ENCODE data around the gene RPS15. TPM values are rescaled to one million over a fixed set of nuclear protein-coding genes. Genes with fewer than 3 reads are reported as not detected.
A peak's percentile ranks its signal among the peaks of the same experiment; 100 is the strongest.

The RPS15 gene
- total and polyA plus RNA-seq, 9 of the 15 experiments (the other 6 are each of a cell fraction or from before 2014, with no cell fraction given) = 605 to 2,791 (median 957) TPM

DNA sequence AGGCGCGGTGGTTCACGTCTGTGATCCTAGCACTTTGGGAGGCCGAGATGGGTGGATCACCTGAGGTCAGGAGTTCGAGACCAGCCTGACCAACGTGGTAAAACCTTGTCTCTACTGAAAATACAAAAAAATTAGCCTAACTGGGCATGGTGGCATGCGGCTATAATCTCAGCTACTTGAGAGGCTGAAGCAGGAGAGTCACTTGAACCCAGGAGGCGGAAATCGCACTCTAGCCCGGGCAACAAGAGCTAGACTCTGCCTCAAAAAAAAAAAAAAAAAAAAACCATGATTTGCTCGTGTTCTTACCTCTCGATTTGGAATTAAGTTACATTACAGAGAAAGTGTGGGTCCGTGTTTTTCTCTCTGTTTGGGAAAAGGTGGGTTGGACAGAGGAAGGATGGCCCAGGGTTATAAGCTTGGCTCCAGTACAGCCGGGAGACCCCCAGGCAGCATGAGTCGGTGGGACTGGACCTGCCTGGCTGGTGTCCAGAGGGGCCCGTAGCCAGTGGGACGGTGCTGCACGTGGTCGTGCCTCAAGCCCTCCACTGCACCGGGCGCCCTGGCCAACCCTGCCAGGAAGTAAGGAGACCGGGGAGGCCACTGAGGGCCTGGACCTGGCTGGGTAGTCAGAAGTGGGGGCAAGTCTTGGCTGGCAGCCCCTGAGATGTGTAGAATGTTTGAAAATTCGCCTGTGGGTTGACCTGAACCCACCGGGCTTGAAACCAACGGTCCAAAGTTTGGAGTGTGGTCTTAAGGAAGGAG lies 3.7 kb downstream of the RPS15 start (continued):
- TF ChIP-seq, protein P1, sequence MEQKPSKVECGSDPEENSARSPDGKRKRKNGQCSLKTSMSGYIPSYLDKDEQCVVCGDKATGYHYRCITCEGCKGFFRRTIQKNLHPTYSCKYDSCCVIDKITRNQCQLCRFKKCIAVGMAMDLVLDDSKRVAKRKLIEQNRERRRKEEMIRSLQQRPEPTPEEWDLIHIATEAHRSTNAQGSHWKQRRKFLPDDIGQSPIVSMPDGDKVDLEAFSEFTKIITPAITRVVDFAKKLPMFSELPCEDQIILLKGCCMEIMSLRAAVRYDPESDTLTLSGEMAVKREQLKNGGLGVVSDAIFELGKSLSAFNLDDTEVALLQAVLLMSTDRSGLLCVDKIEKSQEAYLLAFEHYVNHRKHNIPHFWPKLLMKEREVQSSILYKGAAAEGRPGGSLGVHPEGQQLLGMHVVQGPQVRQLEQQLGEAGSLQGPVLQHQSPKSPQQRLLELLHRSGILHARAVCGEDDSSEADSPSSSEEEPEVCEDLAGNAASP (IDR thresholded peaks at IDR 0.05) = no peak
- TF ChIP-seq SUPT5H (IDR thresholded peaks at IDR 0.05) (peak; percentile 46; the same call in 1 of the 2 replicates), ZC3H8 (IDR thresholded peaks at IDR 0.05) (no peak), NFE2L1 (tag; IDR thresholded peaks at IDR 0.05; ENCODE audit: borderline replicate concordance, low read depth) (no peak), ZNF253 (CRISPR knock-in tag; conservative IDR thresholded peaks at IDR 0.05) (no peak)
- TF ChIP-seq, protein P2, sequence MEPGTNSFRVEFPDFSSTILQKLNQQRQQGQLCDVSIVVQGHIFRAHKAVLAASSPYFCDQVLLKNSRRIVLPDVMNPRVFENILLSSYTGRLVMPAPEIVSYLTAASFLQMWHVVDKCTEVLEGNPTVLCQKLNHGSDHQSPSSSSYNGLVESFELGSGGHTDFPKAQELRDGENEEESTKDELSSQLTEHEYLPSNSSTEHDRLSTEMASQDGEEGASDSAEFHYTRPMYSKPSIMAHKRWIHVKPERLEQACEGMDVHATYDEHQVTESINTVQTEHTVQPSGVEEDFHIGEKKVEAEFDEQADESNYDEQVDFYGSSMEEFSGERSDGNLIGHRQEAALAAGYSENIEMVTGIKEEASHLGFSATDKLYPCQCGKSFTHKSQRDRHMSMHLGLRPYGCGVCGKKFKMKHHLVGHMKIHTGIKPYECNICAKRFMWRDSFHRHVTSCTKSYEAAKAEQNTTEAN (CRISPR knock-in tag; IDR thresholded peaks at IDR 0.05) = no peak
- TF ChIP-seq, protein P3, sequence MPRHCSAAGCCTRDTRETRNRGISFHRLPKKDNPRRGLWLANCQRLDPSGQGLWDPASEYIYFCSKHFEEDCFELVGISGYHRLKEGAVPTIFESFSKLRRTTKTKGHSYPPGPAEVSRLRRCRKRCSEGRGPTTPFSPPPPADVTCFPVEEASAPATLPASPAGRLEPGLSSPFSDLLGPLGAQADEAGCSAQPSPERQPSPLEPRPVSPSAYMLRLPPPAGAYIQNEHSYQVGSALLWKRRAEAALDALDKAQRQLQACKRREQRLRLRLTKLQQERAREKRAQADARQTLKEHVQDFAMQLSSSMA (CRISPR knock-in tag; IDR thresholded peaks at IDR 0.05) = no peak
- TF ChIP-seq, protein P4, sequence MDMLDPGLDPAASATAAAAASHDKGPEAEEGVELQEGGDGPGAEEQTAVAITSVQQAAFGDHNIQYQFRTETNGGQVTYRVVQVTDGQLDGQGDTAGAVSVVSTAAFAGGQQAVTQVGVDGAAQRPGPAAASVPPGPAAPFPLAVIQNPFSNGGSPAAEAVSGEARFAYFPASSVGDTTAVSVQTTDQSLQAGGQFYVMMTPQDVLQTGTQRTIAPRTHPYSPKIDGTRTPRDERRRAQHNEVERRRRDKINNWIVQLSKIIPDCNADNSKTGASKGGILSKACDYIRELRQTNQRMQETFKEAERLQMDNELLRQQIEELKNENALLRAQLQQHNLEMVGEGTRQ (CRISPR knock-in tag; IDR thresholded peaks at IDR 0.05) = no peak
- TF ChIP-seq, protein P5, sequence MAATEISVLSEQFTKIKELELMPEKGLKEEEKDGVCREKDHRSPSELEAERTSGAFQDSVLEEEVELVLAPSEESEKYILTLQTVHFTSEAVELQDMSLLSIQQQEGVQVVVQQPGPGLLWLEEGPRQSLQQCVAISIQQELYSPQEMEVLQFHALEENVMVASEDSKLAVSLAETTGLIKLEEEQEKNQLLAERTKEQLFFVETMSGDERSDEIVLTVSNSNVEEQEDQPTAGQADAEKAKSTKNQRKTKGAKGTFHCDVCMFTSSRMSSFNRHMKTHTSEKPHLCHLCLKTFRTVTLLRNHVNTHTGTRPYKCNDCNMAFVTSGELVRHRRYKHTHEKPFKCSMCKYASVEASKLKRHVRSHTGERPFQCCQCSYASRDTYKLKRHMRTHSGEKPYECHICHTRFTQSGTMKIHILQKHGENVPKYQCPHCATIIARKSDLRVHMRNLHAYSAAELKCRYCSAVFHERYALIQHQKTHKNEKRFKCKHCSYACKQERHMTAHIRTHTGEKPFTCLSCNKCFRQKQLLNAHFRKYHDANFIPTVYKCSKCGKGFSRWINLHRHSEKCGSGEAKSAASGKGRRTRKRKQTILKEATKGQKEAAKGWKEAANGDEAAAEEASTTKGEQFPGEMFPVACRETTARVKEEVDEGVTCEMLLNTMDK (IDR thresholded peaks at IDR 0.05; ENCODE audit: borderline replicate concordance, insufficient read depth, low read depth, low read length, poor library complexity, severe bottlenecking) = no peak
- TF ChIP-seq, protein P6, sequence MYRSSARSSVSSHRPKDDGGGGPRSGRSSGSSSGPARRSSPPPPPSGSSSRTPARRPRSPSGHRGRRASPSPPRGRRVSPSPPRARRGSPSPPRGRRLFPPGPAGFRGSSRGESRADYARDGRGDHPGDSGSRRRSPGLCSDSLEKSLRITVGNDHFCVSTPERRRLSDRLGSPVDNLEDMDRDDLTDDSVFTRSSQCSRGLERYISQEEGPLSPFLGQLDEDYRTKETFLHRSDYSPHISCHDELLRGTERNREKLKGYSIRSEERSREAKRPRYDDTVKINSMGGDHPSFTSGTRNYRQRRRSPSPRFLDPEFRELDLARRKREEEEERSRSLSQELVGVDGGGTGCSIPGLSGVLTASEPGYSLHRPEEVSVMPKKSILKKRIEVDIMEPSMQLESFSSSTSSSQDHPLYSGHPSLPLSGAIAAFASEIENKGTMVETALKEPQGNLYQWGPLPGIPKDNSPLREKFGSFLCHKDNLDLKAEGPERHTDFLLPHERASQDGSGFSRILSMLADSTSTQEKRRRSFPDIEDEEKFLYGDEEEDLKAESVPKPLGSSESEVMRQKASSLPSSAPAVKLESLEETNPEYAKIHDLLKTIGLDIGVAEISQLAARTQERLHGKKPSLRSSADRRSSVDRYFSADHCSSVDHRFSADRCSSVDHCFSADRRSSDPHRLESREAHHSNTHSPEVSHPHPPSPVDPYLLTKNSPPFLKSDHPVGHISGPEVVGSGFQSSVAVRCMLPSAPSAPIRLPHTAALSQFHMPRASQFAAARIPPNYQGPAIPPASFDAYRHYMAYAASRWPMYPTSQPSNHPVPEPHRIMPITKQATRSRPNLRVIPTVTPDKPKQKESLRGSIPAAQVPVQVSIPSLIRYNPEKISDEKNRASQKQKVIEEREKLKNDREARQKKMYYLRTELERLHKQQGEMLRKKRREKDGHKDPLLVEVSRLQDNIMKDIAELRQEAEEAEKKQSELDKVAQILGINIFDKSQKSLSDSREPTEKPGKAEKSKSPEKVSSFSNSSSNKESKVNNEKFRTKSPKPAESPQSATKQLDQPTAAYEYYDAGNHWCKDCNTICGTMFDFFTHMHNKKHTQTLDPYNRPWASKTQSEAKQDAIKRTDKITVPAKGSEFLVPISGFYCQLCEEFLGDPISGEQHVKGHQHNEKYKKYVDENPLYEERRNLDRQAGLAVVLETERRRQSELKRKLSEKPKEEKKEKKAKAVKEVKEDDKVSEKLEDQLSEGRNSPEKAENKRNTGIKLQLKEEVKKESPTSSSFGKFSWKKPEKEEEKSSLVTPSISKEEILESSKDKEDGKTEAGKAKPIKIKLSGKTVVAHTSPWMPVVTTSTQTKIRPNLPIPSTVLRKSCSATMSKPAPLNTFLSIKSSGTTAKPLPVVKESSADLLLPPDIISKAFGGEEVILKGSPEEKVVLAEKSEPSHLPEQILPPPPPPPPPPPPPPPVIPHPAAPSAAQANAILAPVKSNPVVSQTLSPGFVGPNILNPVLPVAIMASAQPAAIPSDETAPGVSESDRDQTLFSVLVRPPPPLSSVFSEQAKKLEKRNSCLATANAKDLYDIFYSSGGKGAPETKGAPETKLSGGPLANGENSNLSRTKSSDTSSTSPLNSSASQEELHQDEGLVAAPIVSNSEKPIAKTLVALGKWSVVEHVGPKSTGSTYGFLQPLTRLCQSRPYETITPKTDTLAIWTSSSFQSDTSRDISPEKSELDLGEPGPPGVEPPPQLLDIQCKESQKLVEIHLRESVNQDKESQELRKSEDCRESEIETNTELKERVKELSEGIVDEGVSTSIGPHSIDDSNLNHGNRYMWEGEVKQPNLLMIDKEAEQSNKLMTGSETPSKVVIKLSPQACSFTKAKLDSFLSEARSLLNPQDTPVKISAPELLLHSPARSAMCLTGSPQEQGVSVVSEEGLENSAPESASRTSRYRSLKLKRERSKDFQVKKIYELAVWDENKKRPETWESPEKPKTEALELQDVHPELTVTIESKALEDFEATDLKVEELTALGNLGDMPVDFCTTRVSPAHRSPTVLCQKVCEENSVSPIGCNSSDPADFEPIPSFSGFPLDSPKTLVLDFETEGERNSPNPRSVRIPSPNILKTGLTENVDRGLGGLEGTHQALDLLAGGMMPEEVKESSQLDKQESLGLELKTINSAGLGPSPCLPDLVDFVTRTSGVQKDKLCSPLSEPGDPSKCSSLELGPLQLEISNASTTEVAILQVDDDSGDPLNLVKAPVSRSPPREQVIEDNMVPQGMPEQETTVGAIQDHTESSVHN (IDR thresholded peaks at IDR 0.05; ENCODE audit: borderline replicate concordance in 1 of 2, low read depth in 1 of 2) = no peak

Measured in K562 (cell line).